Fibroblast of skin of back (primary cell): Measurements from ENCODE around the gene TRMT61A.
A peak's percentile ranks its signal among the peaks of the same experiment; 100 is the strongest.

Experiments used
- DNase-seq: peaks from one replicate; pipeline ENCODE4 v3.0.0-alpha.2; 2013

Gene TRMT61A

GRCh38 chr14:103569408-103569807 is 40.4 kb downstream of the TRMT61A start:
- DNase-seq = no peak

GRCh38 chr14:103574104-103574503 is 45.1 kb downstream of the TRMT61A start:
- no peak for DNase-seq

- no peak for DNase-seq
These were observed 45.8 kb downstream of the TRMT61A start for GRCh38 chr14:103574707-103575285.

- peak; percentile 81 for DNase-seq
These were observed 47.5 kb downstream of the TRMT61A start for GRCh38 chr14:103576371-103577024.

- no peak for DNase-seq
These were observed 49.5 kb downstream of the TRMT61A start for GRCh38 chr14:103578401-103579075.

- no peak for DNase-seq
These were observed 52.2 kb downstream of the TRMT61A start for GRCh38 chr14:103581206-103581605.

- no peak for DNase-seq
These were observed 53.1 kb downstream of the TRMT61A start for GRCh38 chr14:103581954-103582703.

- DNase-seq = no peak
These were observed 55.4 kb downstream of the TRMT61A start for GRCh38 chr14:103584326-103584915.
